AG04449 (cell line): ENCODE results near the gene MNAT1.

Source experiments
- CTCF ChIA-PET: fragments of 350-600 bp; formaldehyde crosslinking; extraction: SDS; loops from one replicate; lab custom pipeline; 2021; ENCODE audit warnings: antibody characterized with exemption; lab: Yijun Ruan, JAX
- POLR2A ChIA-PET: fragments of 400-600, 350-600 bp; formaldehyde crosslinking; extraction: SDS; loops from one replicate; lab custom pipeline; 2020; ENCODE audit warnings: antibody characterized with exemption, inconsistent platforms; lab: Yijun Ruan, JAX
- DNase-seq: peaks from one replicate; pipeline ENCODE4 v3.0.0-alpha.2; 2010; ENCODE audit warnings: low read depth, low spot score
- H3K4me3 ChIP-seq: 2 replicates; pipeline ENCODE4 v1.5.1; 2011; ENCODE audit warnings: low read depth, mild to moderate bottlenecking, control low read depth, low read length
- CTCF ChIP-seq: IDR thresholded peaks from one replicate; pipeline ENCODE4 v1.5.1; 2011; ENCODE audit warnings: mild to moderate bottlenecking, moderate library complexity, low read length, control low read depth, inconsistent platforms; ENCODE audit not compliant: insufficient read depth; ENCODE audit errors: missing control alignments

The MNAT1 gene

GRCh38 chr14:60753264-60754119 is 18.9 kb downstream of the MNAT1 start:
- POLR2A ChIA-PET = interaction anchor here (0.6 kb wide), 1 partner anchor 128 kb away, joined by 3 read pairs; no protein-coding TSS in a partner anchor
- no peak for DNase-seq
- CTCF ChIA-PET = interaction anchor here (1.4 kb wide), 1 partner anchor 26 kb away, joined by 3 read pairs; no protein-coding TSS in a partner anchor
- no peak overlapping the region for H3K4me3 ChIP-seq
- TF ChIP-seq CTCF = no peak

- CTCF ChIA-PET = interaction anchor here (1.0 to 1.2 kb wide), 2 partner anchors 18 to 23 kb away, joined by 3 read pairs; no protein-coding TSS in a partner anchor
- no peak for DNase-seq
- no peak for TF ChIP-seq CTCF
- no peak overlapping the region for H3K4me3 ChIP-seq
- POLR2A ChIA-PET = no interaction called here
Observed at GRCh38 chr14:60756847-60757246, 22.3 kb downstream of the MNAT1 start.

- DNase-seq = no peak
- TF ChIP-seq CTCF = no peak
- CTCF ChIA-PET = interaction anchor here (0.5 kb wide), 1 partner anchor 194 kb away, joined by 3 read pairs; no protein-coding TSS in a partner anchor
- H3K4me3 ChIP-seq = no peak overlapping the region
- POLR2A ChIA-PET = no interaction called here
Observed at GRCh38 chr14:60757567-60758002, 23.0 kb downstream of the MNAT1 start.

GRCh38 chr14:60758885-60759284 is 24.3 kb downstream of the MNAT1 start:
- ChIA-PET POLR2A (no interaction called here), CTCF (no interaction called here)
- no peak overlapping the region for H3K4me3 ChIP-seq
- no peak for TF ChIP-seq CTCF
- no peak for DNase-seq

- CTCF ChIA-PET = interaction anchor here (1.8 kb wide), 1 partner anchor 11 kb away, joined by 5 read pairs; no protein-coding TSS in a partner anchor
- no peak for DNase-seq
- no peak for TF ChIP-seq CTCF
- POLR2A ChIA-PET = no interaction called here
- no peak overlapping the region for H3K4me3 ChIP-seq
Observed at GRCh38 chr14:60760209-60760608, 25.6 kb downstream of the MNAT1 start.
